HEK293 (cell line): ENCODE measurements around the gene LIMK1.

Source experiments
- CTCF ChIA-PET: fragments of 350-600 bp; formaldehyde crosslinking; extraction: SDS; loops from one replicate; lab custom pipeline; 2021; ENCODE audit warnings: antibody characterized with exemption; lab: Yijun Ruan, JAX
- POLR2A ChIA-PET: fragments of 300-600 bp; formaldehyde crosslinking; extraction: SDS; loops from one replicate; lab custom pipeline; 2020; ENCODE audit warnings: antibody characterized with exemption, inconsistent platforms; lab: Yijun Ruan, JAX
- H3K27ac ChIP-seq: fragments of 200-500 bp; sonication (Bioruptor generic); 2 replicates; pipeline ENCODE4 v1.5.1; 2014; ENCODE audit warnings: low read depth, low read length, control low read depth, inconsistent platforms; ENCODE audit errors: extremely low read depth
- H3K36me3 ChIP-seq, 2 experiments: fragments of 200-500 bp in 1 of 2; sonication (Bioruptor generic) in 1 of 2; 1 replicate in 1 of 2; 2 replicates in 1 of 2; pipeline ENCODE4 v1.5.1; 2014 to 2017; ENCODE audit warnings: inconsistent platforms in 2 of 2, low read length in 2 of 2; ENCODE audit not compliant: control insufficient read depth in 2 of 2, insufficient read depth in 1 of 2
- H3K4me1 ChIP-seq: fragments of 200-500 bp; sonication (Bioruptor generic); 2 replicates; pipeline ENCODE4 v1.5.1; 2014; ENCODE audit warnings: mild to moderate bottlenecking, low read length, inconsistent platforms; ENCODE audit not compliant: control insufficient read depth, insufficient read depth
- H3K4me3 ChIP-seq: 2 replicates; pipeline ENCODE4 v1.5.1; 2011; ENCODE audit warnings: low read depth, mild to moderate bottlenecking, control low read depth, low read length, moderate library complexity
- H3K9me3 ChIP-seq: fragments of 200-500 bp; sonication (Bioruptor generic); 2 replicates; pipeline ENCODE4 v1.5.1; 2014; ENCODE audit warnings: low read depth, low read length, inconsistent platforms; ENCODE audit not compliant: control insufficient read depth, insufficient read depth
- FEZF1 ChIP-seq: fragments of 450-650 bp; formaldehyde crosslinking; IDR thresholded peaks from 2 replicates; pipeline ENCODE4 v1.5.1; 2016; ENCODE audit warnings: missing biosample characterization, missing genetic modification characterization
- GFI1B ChIP-seq: fragments of 450-650 bp; formaldehyde crosslinking; IDR thresholded peaks from 2 replicates; pipeline ENCODE4 v1.5.1; 2016; ENCODE audit warnings: missing biosample characterization, missing genetic modification characterization
- KLF1 ChIP-seq: fragments of 450-650 bp; formaldehyde crosslinking; IDR thresholded peaks from 2 replicates; pipeline ENCODE4 v1.5.1; 2016; ENCODE audit warnings: missing biosample characterization, missing genetic modification characterization
- MZF1 ChIP-seq: fragments of 450-650 bp; formaldehyde crosslinking; IDR thresholded peaks from 2 replicates; pipeline ENCODE4 v1.5.1; 2017; ENCODE audit warnings: missing biosample characterization, missing genetic modification characterization, borderline replicate concordance
- OVOL3 ChIP-seq: fragments of 450-650 bp; formaldehyde crosslinking; IDR thresholded peaks from 2 replicates; pipeline ENCODE4 v1.5.1; 2016; ENCODE audit warnings: missing biosample characterization, missing genetic modification characterization
- SCRT1 ChIP-seq: fragments of 450-650 bp; formaldehyde crosslinking; IDR thresholded peaks from 2 replicates; pipeline ENCODE4 v1.5.1; 2016; ENCODE audit warnings: missing biosample characterization, missing genetic modification characterization, borderline replicate concordance
- TCF7L2 ChIP-seq: IDR thresholded peaks from 2 replicates; pipeline ENCODE4 v1.6.1; 2011; ENCODE audit warnings: low read depth, mild to moderate bottlenecking, inconsistent platforms, low read length, moderate library complexity, borderline replicate concordance
- ZBTB10 ChIP-seq: fragments of 450-650 bp; formaldehyde crosslinking; IDR thresholded peaks from 2 replicates; pipeline ENCODE4 v1.5.1; 2016; ENCODE audit warnings: missing biosample characterization, missing genetic modification characterization
- ZBTB17 ChIP-seq: fragments of 450-650 bp; formaldehyde crosslinking; IDR thresholded peaks from 2 replicates; pipeline ENCODE4 v1.5.1; 2016; ENCODE audit warnings: missing biosample characterization, missing genetic modification characterization
- ZBTB7A ChIP-seq: fragments of 450-650 bp; formaldehyde crosslinking; IDR thresholded peaks from 2 replicates; pipeline ENCODE4 v1.5.1; 2016; ENCODE audit warnings: low read depth, missing biosample characterization, missing genetic modification characterization
- ZEB2 ChIP-seq: fragments of 450-650 bp; formaldehyde crosslinking; IDR thresholded peaks from 2 replicates; pipeline ENCODE4 v1.5.1; 2016; ENCODE audit warnings: missing biosample characterization, missing genetic modification characterization
- ZFP41 ChIP-seq: fragments of 450-650 bp; formaldehyde crosslinking; IDR thresholded peaks from 2 replicates; pipeline ENCODE4 v1.5.1; 2016; ENCODE audit warnings: missing biosample characterization, missing genetic modification characterization, borderline replicate concordance
- ZFP69B ChIP-seq: fragments of 450-650 bp; formaldehyde crosslinking; IDR thresholded peaks from 2 replicates; pipeline ENCODE4 v1.5.1; 2016; ENCODE audit warnings: missing biosample characterization, missing genetic modification characterization
- ZNF114 ChIP-seq: fragments of 450-650 bp; formaldehyde crosslinking; IDR thresholded peaks from 2 replicates; pipeline ENCODE4 v1.5.0; 2017; ENCODE audit warnings: missing biosample characterization, missing genetic modification characterization
- ZNF140 ChIP-seq: fragments of 450-650 bp; formaldehyde crosslinking; IDR thresholded peaks from 2 replicates; pipeline ENCODE4 v1.5.1; 2016; ENCODE audit warnings: missing biosample characterization, missing genetic modification characterization
- ZNF157 ChIP-seq: fragments of 450-650 bp; formaldehyde crosslinking; IDR thresholded peaks from 2 replicates; pipeline ENCODE4 v1.5.1; 2016; ENCODE audit warnings: missing biosample characterization, missing genetic modification characterization
- ZNF214 ChIP-seq: fragments of 450-650 bp; formaldehyde crosslinking; IDR thresholded peaks from 2 replicates; pipeline ENCODE4 v1.5.1; 2017; ENCODE audit warnings: missing biosample characterization, mild to moderate bottlenecking, missing genetic modification characterization, borderline replicate concordance
- ZNF302 ChIP-seq: fragments of 450-650 bp; formaldehyde crosslinking; IDR thresholded peaks from 2 replicates; pipeline ENCODE4 v1.5.1; 2016; ENCODE audit warnings: missing biosample characterization, missing genetic modification characterization, low read depth
- ZNF366 ChIP-seq: fragments of 450-650 bp; formaldehyde crosslinking; conservative IDR thresholded peaks from 2 replicates; pipeline ENCODE4 v1.5.1; 2016; ENCODE audit warnings: missing biosample characterization, missing genetic modification characterization
- ZNF391 ChIP-seq: fragments of 450-650 bp; formaldehyde crosslinking; IDR thresholded peaks from 2 replicates; pipeline ENCODE4 v1.5.1; 2016; ENCODE audit warnings: low read depth, missing biosample characterization, missing genetic modification characterization, borderline replicate concordance
- ZNF513 ChIP-seq: fragments of 450-650 bp; IDR thresholded peaks from 2 replicates; pipeline ENCODE4 v1.5.1; 2018; ENCODE audit warnings: missing biosample characterization, missing genetic modification characterization
- ZNF529 ChIP-seq: fragments of 450-650 bp; formaldehyde crosslinking; IDR thresholded peaks from 2 replicates; pipeline ENCODE4 v1.5.1; 2017; ENCODE audit warnings: missing genetic modification characterization, missing biosample characterization; ENCODE audit not compliant: insufficient replicate concordance
- ZNF530 ChIP-seq: fragments of 450-650 bp; formaldehyde crosslinking; IDR thresholded peaks from 2 replicates; pipeline ENCODE4 v1.5.1; 2016; ENCODE audit warnings: low read depth, missing biosample characterization, missing genetic modification characterization
- ZNF600 ChIP-seq: fragments of 450-650 bp; formaldehyde crosslinking; IDR thresholded peaks from 2 replicates; pipeline ENCODE4 v1.5.1; 2016; ENCODE audit warnings: missing biosample characterization, missing genetic modification characterization
- ZNF610 ChIP-seq: fragments of 450-650 bp; formaldehyde crosslinking; IDR thresholded peaks from 2 replicates; pipeline ENCODE4 v1.5.1; 2016; ENCODE audit warnings: missing biosample characterization, missing genetic modification characterization, borderline replicate concordance
- ZNF670 ChIP-seq: fragments of 450-650 bp; formaldehyde crosslinking; IDR thresholded peaks from 2 replicates; pipeline ENCODE4 v1.5.1; 2016; ENCODE audit warnings: missing biosample characterization, missing genetic modification characterization, low read depth
- ZNF707 ChIP-seq: fragments of 450-650 bp; formaldehyde crosslinking; IDR thresholded peaks from 2 replicates; pipeline ENCODE4 v1.5.1; 2016; ENCODE audit warnings: missing biosample characterization, missing genetic modification characterization
- ZSCAN18 ChIP-seq: fragments of 450-650 bp; formaldehyde crosslinking; IDR thresholded peaks from 2 replicates; pipeline ENCODE4 v1.5.1; 2016; ENCODE audit warnings: missing biosample characterization, missing genetic modification characterization
- TF ChIP-seq, protein P1 (sequence below): fragments of 450-650 bp; formaldehyde crosslinking; IDR thresholded peaks from 2 replicates; pipeline ENCODE4 v1.5.1; 2016; ENCODE audit warnings: missing biosample characterization, missing genetic modification characterization
- TF ChIP-seq, protein P2 (sequence below): fragments of 450-650 bp; formaldehyde crosslinking; IDR thresholded peaks from 2 replicates; pipeline ENCODE4 v1.5.1; 2017; ENCODE audit warnings: missing biosample characterization, missing genetic modification characterization

Gene LIMK1

GRCh38 chr7:74083117-74083876, at the start of gene LIMK1:
Gene LIMK1, plus strand, starts transcription at chr7:74083804. Its CDS starts 187 bp downstream, at chr7:74083991.
- Histone ChIP-seq H3K4me1 (peaks cover 9% of the 10 kb centered on the region), H3K27ac (peak within 1 kb of the TSS; percentile 70)
- TF ChIP-seq TCF7L2 (no peak), ZNF670 (no peak), SCRT1 (tag by site-specific recombination) (no peak), ZNF529 (no peak), KLF1 (0 out of 2 replicates have a peak, but pooled peaks have one; percentile 39), ZNF302 (no peak), OVOL3 (tag by site-specific recombination) (no peak), ZBTB10 (tag by site-specific recombination) (no peak), ZFP69B (tag by site-specific recombination) (no peak), ZNF214 (tag by site-specific recombination) (no peak), ZNF610 (no peak), ZNF513 (tag by site-specific recombination) (no peak), ZSCAN18 (no peak), ZNF157 (no peak), ZNF530 (no peak), ZNF391 (tag by site-specific recombination) (no peak), FEZF1 (no peak), ZNF114 (no peak), ZBTB17 (tag by site-specific recombination) (peak; percentile 66), ZBTB7A (tag by site-specific recombination) (no peak), ZNF140 (no peak), ZFP41 (no peak), ZEB2 (tag by site-specific recombination) (no peak), GFI1B (tag by site-specific recombination) (no peak), ZNF600 (tag by site-specific recombination) (no peak), ZNF366 (tag by site-specific recombination) (no peak), MZF1 (tag by site-specific recombination) (no peak), ZNF707 (tag by site-specific recombination) (no peak)
- TF ChIP-seq, protein P1, sequence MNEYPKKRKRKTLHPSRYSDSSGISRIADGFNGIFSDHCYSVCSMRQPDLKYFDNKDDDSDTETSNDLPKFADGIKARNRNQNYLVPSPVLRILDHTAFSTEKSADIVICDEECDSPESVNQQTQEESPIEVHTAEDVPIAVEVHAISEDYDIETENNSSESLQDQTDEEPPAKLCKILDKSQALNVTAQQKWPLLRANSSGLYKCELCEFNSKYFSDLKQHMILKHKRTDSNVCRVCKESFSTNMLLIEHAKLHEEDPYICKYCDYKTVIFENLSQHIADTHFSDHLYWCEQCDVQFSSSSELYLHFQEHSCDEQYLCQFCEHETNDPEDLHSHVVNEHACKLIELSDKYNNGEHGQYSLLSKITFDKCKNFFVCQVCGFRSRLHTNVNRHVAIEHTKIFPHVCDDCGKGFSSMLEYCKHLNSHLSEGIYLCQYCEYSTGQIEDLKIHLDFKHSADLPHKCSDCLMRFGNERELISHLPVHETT (tag by site-specific recombination): no peak
- TF ChIP-seq, protein P2, sequence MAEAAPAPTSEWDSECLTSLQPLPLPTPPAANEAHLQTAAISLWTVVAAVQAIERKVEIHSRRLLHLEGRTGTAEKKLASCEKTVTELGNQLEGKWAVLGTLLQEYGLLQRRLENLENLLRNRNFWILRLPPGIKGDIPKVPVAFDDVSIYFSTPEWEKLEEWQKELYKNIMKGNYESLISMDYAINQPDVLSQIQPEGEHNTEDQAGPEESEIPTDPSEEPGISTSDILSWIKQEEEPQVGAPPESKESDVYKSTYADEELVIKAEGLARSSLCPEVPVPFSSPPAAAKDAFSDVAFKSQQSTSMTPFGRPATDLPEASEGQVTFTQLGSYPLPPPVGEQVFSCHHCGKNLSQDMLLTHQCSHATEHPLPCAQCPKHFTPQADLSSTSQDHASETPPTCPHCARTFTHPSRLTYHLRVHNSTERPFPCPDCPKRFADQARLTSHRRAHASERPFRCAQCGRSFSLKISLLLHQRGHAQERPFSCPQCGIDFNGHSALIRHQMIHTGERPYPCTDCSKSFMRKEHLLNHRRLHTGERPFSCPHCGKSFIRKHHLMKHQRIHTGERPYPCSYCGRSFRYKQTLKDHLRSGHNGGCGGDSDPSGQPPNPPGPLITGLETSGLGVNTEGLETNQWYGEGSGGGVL (tag by site-specific recombination): no peak

More at GRCh38 chr7:74083117-74083876, at the start of gene LIMK1:
- ChIA-PET CTCF (interaction anchor here (0.6 to 2.4 kb wide), 6 partner anchors 16 to 379 kb away, joined by 3 to 10 read pairs (median 3); no protein-coding TSS in a partner anchor), POLR2A (interaction anchor here (0.6 to 1.8 kb wide), 8 partner anchors 9 to 127 kb away, joined by 3 to 15 read pairs (median 6); partner anchors contain the start of genes EIF4H and LAT2)
- peak within 1 kb of the TSS; percentile 51 for H3K4me3 ChIP-seq
- no peaks in the 10 kb centered on the region for H3K9me3 ChIP-seq
- peaks cover 11 to 15% of the 10 kb centered on the region in 2 experiments; a peak in 2 of 3 replicates for H3K36me3 ChIP-seq
